ENCODE measurements around the gene XPOT.

XPOT gene

GRCh38 chr12:64469455-64470142, 65.4 kb downstream of the XPOT start:
- DNase-seq = no peak

- no peak for DNase-seq
Measured at GRCh38 chr12:64470495-64470894, 66.3 kb downstream of the XPOT start.

- no peak for DNase-seq
Measured at GRCh38 chr12:64473176-64473575, 69.0 kb downstream of the XPOT start.

- DNase-seq = no peak
Measured at GRCh38 chr12:64475518-64475917, 71.3 kb downstream of the XPOT start.

GRCh38 chr12:64476844-64477243, 72.7 kb downstream of the XPOT start:
- DNase-seq = no peak

- no peak for DNase-seq
Measured at GRCh38 chr12:64478661-64479060, 74.5 kb downstream of the XPOT start.

- no peak for DNase-seq
Measured at GRCh38 chr12:64480148-64480547, 76.0 kb downstream of the XPOT start.

GRCh38 chr12:64486657-64487056, 82.5 kb downstream of the XPOT start:
- no peak for DNase-seq

GRCh38 chr12:64491718-64492117, 87.5 kb downstream of the XPOT start:
- DNase-seq = no peak

- no peak for DNase-seq
Measured at GRCh38 chr12:64493513-64493912, 89.3 kb downstream of the XPOT start.

- DNase-seq = no peak
Measured at GRCh38 chr12:64494998-64495729, 91.0 kb downstream of the XPOT start.

GRCh38 chr12:64496839-64497400, 92.7 kb downstream of the XPOT start:
- DNase-seq = no peak

GRCh38 chr12:64497484-64497883, 93.3 kb downstream of the XPOT start:
- no peak for DNase-seq

GRCh38 chr12:64497903-64498302, 93.7 kb downstream of the XPOT start:
- DNase-seq = no peak

GRCh38 chr12:64500394-64500793, 96.2 kb downstream of the XPOT start:
- no peak for DNase-seq
